GM20000 (cell line): Measurements from ENCODE around the gene SUN1.

Experiments used
- DNase-seq: peaks from one replicate; pipeline ENCODE4 v3.0.0; 2012; ENCODE audit warnings: low spot score
- TF ChIP-seq, protein P1 (sequence below): IDR thresholded peaks from 2 replicates; pipeline ENCODE4 v1.5.1; 2012; ENCODE audit warnings: mild to moderate bottlenecking, control low read depth; ENCODE audit errors: extremely low read depth, missing control alignments

Gene SUN1

DNA sequence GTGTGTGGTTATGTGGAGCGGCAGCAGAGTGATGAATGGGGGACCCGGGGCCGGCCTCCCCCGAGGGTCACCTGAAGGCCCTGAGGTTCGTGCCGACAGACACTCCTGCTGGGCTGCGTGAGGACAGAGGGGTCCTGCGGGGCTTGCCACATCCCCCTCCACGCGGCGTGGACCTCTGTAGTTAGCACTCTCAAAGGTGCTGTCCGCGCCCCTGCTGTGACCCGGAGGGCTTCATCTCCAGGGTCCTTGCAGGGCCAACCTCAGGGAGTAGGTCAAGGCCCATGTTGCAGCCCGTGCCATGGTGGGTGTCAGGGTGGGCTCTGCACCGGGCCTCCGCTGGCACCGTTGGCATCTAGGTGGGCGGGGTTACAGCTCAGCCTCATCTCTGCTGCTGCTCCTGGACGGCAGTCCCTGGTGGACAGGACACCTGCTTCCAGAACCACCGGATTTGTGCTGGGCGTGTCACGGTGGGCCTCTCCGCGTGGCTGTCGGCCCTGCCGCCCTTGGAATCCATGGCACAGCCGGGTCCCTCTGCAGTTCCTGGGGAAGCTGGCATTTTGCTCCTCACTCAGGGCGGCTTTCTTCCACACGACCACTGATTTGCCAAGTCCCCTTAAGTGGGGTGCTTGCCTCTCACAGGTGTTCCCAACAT, 24.3 kb downstream of the SUN1 start:
- TF ChIP-seq, protein P1, sequence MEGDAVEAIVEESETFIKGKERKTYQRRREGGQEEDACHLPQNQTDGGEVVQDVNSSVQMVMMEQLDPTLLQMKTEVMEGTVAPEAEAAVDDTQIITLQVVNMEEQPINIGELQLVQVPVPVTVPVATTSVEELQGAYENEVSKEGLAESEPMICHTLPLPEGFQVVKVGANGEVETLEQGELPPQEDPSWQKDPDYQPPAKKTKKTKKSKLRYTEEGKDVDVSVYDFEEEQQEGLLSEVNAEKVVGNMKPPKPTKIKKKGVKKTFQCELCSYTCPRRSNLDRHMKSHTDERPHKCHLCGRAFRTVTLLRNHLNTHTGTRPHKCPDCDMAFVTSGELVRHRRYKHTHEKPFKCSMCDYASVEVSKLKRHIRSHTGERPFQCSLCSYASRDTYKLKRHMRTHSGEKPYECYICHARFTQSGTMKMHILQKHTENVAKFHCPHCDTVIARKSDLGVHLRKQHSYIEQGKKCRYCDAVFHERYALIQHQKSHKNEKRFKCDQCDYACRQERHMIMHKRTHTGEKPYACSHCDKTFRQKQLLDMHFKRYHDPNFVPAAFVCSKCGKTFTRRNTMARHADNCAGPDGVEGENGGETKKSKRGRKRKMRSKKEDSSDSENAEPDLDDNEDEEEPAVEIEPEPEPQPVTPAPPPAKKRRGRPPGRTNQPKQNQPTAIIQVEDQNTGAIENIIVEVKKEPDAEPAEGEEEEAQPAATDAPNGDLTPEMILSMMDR: no peak
- no peak for DNase-seq

DNA sequence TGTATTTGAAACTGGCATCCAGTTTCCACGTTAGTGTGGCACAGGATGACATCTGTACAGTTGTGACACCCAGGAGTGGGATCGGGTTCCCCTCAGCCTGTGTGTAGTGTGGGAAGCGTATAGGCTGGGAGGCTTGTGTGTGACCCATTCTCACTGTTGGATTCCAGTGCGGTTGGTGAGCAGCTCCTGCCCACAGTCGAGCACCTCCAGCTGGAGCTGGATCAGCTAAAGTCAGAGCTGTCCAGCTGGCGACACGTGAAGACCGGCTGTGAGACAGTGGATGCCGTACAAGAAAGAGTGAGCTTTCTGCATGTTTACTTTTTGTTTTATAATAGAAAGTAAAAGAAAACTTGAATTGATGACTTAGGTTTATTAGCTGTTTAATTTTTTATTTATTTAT, 25.4 kb downstream of the SUN1 start:
- TF ChIP-seq, protein P1: no peak
- DNase-seq: no peak

DNA sequence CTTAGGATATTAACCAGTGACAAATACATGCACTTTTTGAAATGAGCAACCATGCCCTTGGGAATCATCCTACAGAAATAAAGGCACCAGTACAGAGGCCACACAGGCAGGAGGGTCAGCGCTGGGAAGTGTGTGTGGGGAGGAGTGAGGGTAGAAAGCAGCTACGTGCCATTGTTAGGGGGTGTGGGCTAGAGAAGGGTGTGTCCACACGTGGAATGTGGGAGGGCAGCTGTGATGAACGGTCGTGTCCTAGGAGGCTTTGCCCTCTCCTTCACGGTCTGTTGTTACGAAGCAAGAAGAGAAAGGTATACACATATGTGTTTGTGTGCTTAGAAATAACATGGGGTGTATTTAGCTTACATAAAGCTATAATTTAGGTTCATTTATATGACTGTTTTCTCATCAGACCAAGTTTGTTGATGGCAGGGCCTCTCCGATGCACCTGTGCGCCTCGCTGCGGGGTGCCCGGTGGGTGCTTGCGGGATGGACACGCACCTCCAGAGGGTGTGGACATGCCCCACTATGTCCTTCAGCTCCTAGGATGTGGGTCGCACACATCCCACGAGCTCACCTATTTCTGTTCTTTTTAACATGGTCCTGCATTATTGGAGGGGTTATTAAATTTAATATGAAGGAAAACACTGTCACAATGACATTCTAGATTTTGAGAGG, 27.2 kb downstream of the SUN1 start:
- no peak for DNase-seq
- TF ChIP-seq, protein P1: no peak

DNA sequence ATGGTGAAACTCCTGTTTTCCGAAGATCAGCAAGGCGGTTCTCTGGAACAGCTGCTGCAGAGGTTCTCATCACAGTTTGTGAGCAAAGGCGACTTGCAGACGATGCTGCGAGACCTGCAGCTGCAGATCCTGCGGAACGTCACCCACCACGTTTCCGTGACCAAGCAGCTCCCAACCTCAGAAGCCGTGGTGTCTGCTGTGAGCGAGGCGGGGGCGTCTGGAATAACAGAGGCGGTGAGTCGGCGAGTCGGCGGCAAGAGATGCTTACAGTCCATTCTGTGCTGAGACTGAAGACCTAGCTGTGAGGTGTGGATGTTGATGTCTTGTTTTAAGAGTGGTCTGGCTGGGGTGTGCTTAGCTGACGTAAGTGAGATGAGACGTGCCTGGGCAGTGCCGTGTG, 27.9 kb downstream of the SUN1 start:
- TF ChIP-seq, protein P1: no peak
- no peak for DNase-seq

DNA sequence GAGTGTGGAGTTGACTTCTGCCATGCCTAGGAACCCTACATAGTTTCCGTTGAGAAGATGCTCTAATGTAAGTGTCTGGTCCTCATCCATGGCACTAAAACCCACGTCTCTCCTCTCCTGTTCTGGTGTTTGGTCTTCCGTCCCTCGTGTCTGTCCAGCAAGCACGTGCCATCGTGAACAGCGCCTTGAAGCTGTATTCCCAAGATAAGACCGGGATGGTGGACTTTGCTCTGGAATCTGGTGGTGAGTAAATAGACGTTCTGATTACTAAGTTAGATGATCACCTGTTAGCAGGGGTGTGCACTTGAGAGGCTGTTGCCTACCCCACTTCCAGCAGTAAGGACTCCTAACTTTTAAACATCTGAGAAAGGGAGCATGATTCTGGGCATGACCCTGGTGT, 28.9 kb downstream of the SUN1 start:
- TF ChIP-seq, protein P1: no peak
- DNase-seq: no peak

DNA sequence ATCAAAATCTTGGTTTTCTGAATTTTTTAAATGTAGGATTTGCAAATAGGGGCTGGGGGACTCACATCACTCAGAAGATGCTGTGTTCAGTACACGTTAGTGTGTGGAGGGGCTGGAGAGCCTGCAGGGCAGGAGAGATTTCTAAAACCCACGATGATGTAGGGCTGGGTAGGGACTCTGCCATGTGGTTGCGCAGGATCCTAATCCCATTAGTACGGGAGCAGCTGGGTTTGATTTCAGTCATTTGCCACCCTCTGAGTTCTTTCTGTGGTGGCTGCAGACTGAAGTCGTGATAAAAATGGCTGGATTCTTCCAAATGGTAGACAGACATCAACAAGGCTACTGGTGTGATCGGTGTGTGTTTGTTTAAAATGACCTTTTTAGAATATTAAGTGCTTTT, 29.9 kb downstream of the SUN1 start:
- DNase-seq: no peak
- TF ChIP-seq, protein P1: no peak

DNA sequence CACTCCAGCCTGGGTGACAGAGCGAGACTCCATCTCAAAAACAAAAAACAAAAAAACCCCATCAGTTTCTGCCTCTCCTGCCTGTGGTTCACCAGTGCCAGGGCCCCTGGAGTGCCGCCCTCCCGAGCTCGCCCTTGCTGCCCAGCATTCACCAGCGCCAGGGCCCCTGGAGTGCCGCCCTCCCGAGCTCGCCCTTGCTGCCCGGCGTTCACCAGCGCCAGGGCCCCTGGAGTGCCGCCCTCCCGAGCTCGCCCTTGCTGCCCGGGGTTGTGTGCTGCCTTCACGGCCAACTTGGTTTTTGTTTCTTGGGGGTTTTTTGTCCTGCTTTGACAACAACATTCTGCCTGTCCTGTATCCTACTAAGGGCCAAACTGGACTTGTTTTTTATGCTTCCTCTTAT, 30.8 kb downstream of the SUN1 start:
- DNase-seq: no peak
- TF ChIP-seq, protein P1: no peak
